Fibroblast of the aortic adventitia (primary cell): ENCODE data around the gene SPTY2D1. TPM values are rescaled to one million over a fixed set of nuclear protein-coding genes. Genes with fewer than 3 reads are reported as not detected.

Source experiments
- DNase-seq: peaks from one replicate; pipeline ENCODE4 v3.0.0-alpha.2; 2010; ENCODE audit warnings: low read depth
- H3K4me3 ChIP-seq: 2 replicates; pipeline ENCODE4 v1.5.1; 2011; ENCODE audit warnings: low read depth, mild to moderate bottlenecking, control low read depth, low read length, moderate library complexity
- CTCF ChIP-seq: IDR thresholded peaks from 2 replicates; pipeline ENCODE4 v1.5.1; 2011; ENCODE audit warnings: mild to moderate bottlenecking, low read length, control low read depth, inconsistent platforms; ENCODE audit not compliant: insufficient read depth
- total RNA-seq: library from RNA; depleted of rRNA; stranded (reverse); fragments of >200 nt; gene quantifications from 2 replicates; pipeline ENCODE4 v1.2.3, GENCODE V29; 2012; ENCODE audit warnings: low replicate concordance

Gene SPTY2D1
- total RNA-seq, 1 donor, result 23.7 TPM

- no peak overlapping the region for H3K4me3 ChIP-seq
- no peak for DNase-seq
- no peak for TF ChIP-seq CTCF
Observed at GRCh38 chr11:18641677-18642076, 7.5 kb upstream of the SPTY2D1 start.

- no peak for TF ChIP-seq CTCF
- peak; percentile 53 for DNase-seq
- peak overlapping the region; percentile 99 for H3K4me3 ChIP-seq
Observed at GRCh38 chr11:18633256-18634139, 644 bp downstream of the SPTY2D1 start.

GRCh38 chr11:18632841-18633240 is 1.3 kb downstream of the SPTY2D1 start:
- peak overlapping the region; percentile 99 for H3K4me3 ChIP-seq
- no peak for TF ChIP-seq CTCF
- DNase-seq, result no peak

GRCh38 chr11:18624161-18624560 is 10.0 kb downstream of the SPTY2D1 start:
- no peak overlapping the region for H3K4me3 ChIP-seq
- no peak for TF ChIP-seq CTCF
- peak; percentile 44 for DNase-seq

GRCh38 chr11:18623707-18624106 is 10.4 kb downstream of the SPTY2D1 start:
- no peak for TF ChIP-seq CTCF
- no peak for DNase-seq
- H3K4me3 ChIP-seq, result no peak overlapping the region

- TF ChIP-seq CTCF, result no peak
- DNase-seq, result peak; percentile 90
- H3K4me3 ChIP-seq, result peak overlapping the region; percentile 31
Observed at GRCh38 chr11:18618342-18619025, 15.7 kb downstream of the SPTY2D1 start.
